HUES64 (cell line): Measurements from ENCODE around the gene DSCAML1.

Experiments used
- H3K27ac ChIP-seq: 2 replicates; pipeline ENCODE4 v1.7.0; 2013; ENCODE audit warnings: low read depth, low read length, inconsistent platforms
- H3K27me3 ChIP-seq: 2 replicates; pipeline ENCODE4 v1.6.1; 2013; ENCODE audit warnings: mild to moderate bottlenecking, low read length; ENCODE audit not compliant: insufficient read depth
- H3K36me3 ChIP-seq: 2 replicates; pipeline ENCODE4 v1.6.1; 2013; ENCODE audit warnings: mild to moderate bottlenecking, low read length; ENCODE audit not compliant: insufficient read depth
- H3K4me1 ChIP-seq: 2 replicates; pipeline ENCODE4 v1.6.1; 2013; ENCODE audit warnings: mild to moderate bottlenecking, low read length, moderate library complexity; ENCODE audit not compliant: insufficient read depth
- H3K4me3 ChIP-seq: 2 replicates; pipeline ENCODE4 v1.5.1; 2013; ENCODE audit warnings: mild to moderate bottlenecking, low read length, moderate library complexity
- H3K9ac ChIP-seq: 2 replicates; pipeline ENCODE4 v1.6.1; 2013; ENCODE audit warnings: mild to moderate bottlenecking, low read depth, low read length
- H3K9me3 ChIP-seq: 2 replicates; pipeline ENCODE4 v1.6.1; 2013; ENCODE audit warnings: low read depth, low read length; ENCODE audit not compliant: insufficient read depth
- WGBS: fragments of 150-250, 120-280 bp; methylation state at CpG from one replicate; pipeline ENCODE4 v1.1.7; 2013; ENCODE audit warnings: missing lambda C conversion rate; 5-methylcytosine and 5-hydroxymethylcytosine counted together

Gene DSCAML1

GRCh38 chr11:117415358-117415896 is 381.6 kb downstream of the DSCAML1 start:
- peaks cover 4% of the 10 kb centered on the region; the same call in 1 of the 2 replicates for H3K4me1 ChIP-seq
- H3K4me3 ChIP-seq, result no peak overlapping the region
- H3K36me3 ChIP-seq, result 0 out of 2 replicates have a peak, but pooled peaks cover under 1% of the 10 kb centered on the region
- 89% methylated on average over 4 of the region's 8 CpGs for WGBS
- no peaks in the 10 kb centered on the region for H3K27me3 ChIP-seq
- H3K27ac ChIP-seq, result no peak overlapping the region
- H3K9me3 ChIP-seq, result no peaks in the 10 kb centered on the region
- no peak overlapping the region for H3K9ac ChIP-seq

DNA sequence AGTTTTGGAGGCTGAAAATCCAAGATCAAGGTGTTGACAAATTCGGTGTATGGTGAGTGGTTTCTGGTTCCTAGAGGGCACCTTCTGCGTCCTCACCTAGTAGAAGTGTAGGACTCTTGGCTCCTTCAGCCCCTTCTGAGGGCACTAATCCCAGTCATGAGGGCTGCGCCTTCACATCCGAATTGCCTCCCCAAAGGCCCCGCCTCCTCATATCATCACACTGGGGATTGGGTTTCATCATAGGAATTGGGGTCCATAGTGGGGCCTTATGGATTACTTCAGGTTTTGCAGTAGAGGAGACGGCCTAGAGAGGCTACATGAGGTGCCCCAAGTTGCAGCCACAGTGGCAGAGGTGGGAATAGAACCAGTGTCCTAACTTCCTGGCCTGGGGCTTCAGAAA is 382.3 kb downstream of the DSCAML1 start:
- Histone ChIP-seq H3K27ac (no peak overlapping the region), H3K9me3 (no peaks in the 10 kb centered on the region), H3K9ac (no peak overlapping the region), H3K4me3 (no peak overlapping the region), H3K36me3 (0 out of 2 replicates have a peak, but pooled peaks cover 2% of the 10 kb centered on the region), H3K27me3 (no peaks in the 10 kb centered on the region), H3K4me1 (peaks cover 4% of the 10 kb centered on the region; the same call in 1 of the 2 replicates)
- 95% methylated on average over 4 of the region's 6 CpGs for WGBS

DNA sequence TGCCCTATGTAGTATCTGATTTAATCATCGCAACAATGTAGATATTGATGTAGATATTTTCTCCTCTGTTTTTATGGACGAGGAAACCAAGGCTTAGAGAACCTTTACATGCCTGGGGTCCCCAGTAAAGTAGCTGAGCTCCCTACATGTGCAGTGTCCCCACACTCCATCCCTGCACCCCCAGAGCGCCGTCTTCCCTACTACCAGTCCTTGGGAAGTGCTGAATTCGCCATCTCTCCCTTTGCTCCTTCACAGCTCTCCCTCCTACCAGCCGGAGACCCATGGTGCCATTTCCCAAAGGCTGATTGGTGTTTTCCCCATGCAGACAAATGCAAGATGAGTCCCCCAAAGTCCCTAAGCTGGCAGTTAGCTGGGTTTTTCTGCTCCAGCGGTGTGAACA is 383.4 kb downstream of the DSCAML1 start:
- Histone ChIP-seq H3K9me3 (no peaks in the 10 kb centered on the region), H3K4me1 (peaks cover 4% of the 10 kb centered on the region; the same call in 1 of the 2 replicates), H3K4me3 (no peak overlapping the region), H3K27me3 (no peaks in the 10 kb centered on the region), H3K9ac (no peak overlapping the region), H3K36me3 (0 out of 2 replicates have a peak, but pooled peaks cover 10% of the 10 kb centered on the region), H3K27ac (no peak overlapping the region)
- WGBS, result 93% methylated on average over 6 of the region's 7 CpGs

DNA sequence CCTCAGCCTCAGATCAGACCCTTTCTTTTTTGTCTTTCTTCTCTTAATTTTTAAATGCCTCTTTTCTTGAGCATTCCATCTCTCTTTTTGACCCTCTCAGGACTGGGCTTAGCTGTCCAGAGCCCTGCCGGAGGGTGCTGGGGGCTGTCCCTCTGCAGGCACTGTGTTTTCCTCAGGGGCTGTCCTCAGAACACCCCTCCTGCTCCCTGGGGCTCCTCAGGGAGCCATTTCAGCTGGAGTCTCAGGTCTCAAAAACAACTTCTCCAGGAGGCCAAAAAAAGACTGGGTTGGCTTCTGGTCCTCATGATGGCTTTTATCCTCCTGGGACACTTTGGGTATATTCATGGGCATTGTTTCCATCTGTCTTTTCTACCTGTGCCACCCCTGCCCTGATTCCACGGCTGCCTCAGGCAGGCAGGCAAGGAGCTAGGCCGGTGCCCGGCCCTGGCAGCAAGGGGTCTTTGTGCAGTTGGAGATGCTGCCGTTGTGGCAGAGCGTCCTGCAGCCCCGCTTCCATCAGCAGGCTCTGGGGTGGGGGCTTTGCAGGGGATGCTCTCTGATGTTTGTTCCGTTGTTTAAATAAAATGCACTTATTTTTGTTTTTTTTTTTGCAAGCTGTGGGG is 384.3 kb downstream of the DSCAML1 start:
- H3K9me3 ChIP-seq, result no peaks in the 10 kb centered on the region
- H3K27me3 ChIP-seq, result no peaks in the 10 kb centered on the region
- H3K36me3 ChIP-seq, result peaks cover 18% of the 10 kb centered on the region; the same call in 1 of the 2 replicates
- no peak overlapping the region for H3K9ac ChIP-seq
- no peak overlapping the region for H3K4me3 ChIP-seq
- H3K27ac ChIP-seq, result no peak overlapping the region
- 96% methylated on average over 7 of the region's 8 CpGs for whole genome bisulfite sequencing
- H3K4me1 ChIP-seq, result peaks cover 4% of the 10 kb centered on the region; the same call in 1 of the 2 replicates

DNA sequence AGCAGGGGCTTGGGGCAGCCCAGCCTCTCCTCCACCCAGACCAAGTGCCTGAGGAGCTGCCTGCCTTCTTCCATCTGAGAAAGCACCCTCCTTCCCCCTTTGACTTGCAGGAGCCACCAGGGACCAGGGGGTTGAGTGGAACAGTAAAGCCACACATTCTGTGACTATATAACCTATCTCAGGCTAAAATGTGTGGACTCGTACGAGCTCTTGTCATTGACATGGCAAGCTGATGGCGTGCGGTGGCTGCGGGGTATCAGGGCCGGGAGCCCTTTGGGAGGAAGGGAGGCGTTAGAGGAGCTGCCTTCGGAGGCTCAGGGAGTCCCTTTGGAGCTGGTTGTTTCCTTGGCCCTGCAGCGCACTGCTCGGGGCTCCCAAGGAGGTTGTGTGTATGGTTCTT is 384.8 kb downstream of the DSCAML1 start:
- H3K27ac ChIP-seq, result no peak overlapping the region
- WGBS, result 83% methylated on average over 10 of the region's 10 CpGs
- peaks cover 21% of the 10 kb centered on the region; the same call in 1 of the 2 replicates for H3K36me3 ChIP-seq
- no peaks in the 10 kb centered on the region for H3K27me3 ChIP-seq
- H3K9ac ChIP-seq, result no peak overlapping the region
- H3K4me3 ChIP-seq, result no peak overlapping the region
- peaks cover 4% of the 10 kb centered on the region; the same call in 1 of the 2 replicates for H3K4me1 ChIP-seq
- H3K9me3 ChIP-seq, result no peaks in the 10 kb centered on the region

- no peak overlapping the region for H3K9ac ChIP-seq
- no peak overlapping the region for H3K4me3 ChIP-seq
- 81% methylated on average over 9 of the region's 10 CpGs for WGBS
- H3K36me3 ChIP-seq, result peaks cover 21% of the 10 kb centered on the region; the same call in 1 of the 2 replicates
- no peak overlapping the region for H3K27ac ChIP-seq
- no peaks in the 10 kb centered on the region for H3K27me3 ChIP-seq
- H3K9me3 ChIP-seq, result no peaks in the 10 kb centered on the region
- peaks cover 4% of the 10 kb centered on the region; the same call in 1 of the 2 replicates for H3K4me1 ChIP-seq
These were observed 385.3 kb downstream of the DSCAML1 start for GRCh38 chr11:117411736-117412135.

GRCh38 chr11:117410861-117411710 is 385.9 kb downstream of the DSCAML1 start:
- Histone ChIP-seq H3K4me3 (no peak overlapping the region), H3K27ac (no peak overlapping the region), H3K36me3 (peaks cover 26% of the 10 kb centered on the region), H3K27me3 (no peaks in the 10 kb centered on the region), H3K9me3 (peaks cover 5% of the 10 kb centered on the region; the same call in 1 of the 2 replicates), H3K9ac (no peak overlapping the region), H3K4me1 (peaks cover 4% of the 10 kb centered on the region; the same call in 1 of the 2 replicates)
- 69% methylated on average over 14 of the region's 14 CpGs for WGBS

DNA sequence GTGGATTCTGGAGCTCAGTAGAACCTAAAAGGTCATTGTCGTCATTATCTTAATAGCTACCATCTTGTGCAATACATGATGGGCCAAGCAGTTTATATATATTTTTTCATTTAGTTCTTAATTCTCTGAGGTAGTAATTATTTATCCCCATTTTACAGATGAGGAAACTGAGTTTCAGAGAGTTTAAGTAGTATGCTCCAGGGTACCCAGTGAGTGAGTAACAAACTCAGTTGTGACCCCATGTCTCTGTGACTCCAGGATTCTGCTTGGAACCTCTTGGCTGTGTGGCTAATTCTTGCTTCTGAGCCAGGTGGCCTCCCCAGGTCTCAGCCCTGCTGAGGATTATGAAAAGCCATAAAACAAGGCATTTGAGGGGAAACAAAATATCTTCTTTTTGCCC is 386.8 kb downstream of the DSCAML1 start:
- Histone ChIP-seq H3K4me3 (no peak overlapping the region), H3K9ac (no peak overlapping the region), H3K36me3 (peaks cover 31% of the 10 kb centered on the region), H3K9me3 (peaks cover 9% of the 10 kb centered on the region), H3K27ac (no peak overlapping the region), H3K27me3 (no peaks in the 10 kb centered on the region), H3K4me1 (peaks cover 4% of the 10 kb centered on the region; the same call in 1 of the 2 replicates)
- no CpG with 5 or more reads among the region's 1 CpG for WGBS

DNA sequence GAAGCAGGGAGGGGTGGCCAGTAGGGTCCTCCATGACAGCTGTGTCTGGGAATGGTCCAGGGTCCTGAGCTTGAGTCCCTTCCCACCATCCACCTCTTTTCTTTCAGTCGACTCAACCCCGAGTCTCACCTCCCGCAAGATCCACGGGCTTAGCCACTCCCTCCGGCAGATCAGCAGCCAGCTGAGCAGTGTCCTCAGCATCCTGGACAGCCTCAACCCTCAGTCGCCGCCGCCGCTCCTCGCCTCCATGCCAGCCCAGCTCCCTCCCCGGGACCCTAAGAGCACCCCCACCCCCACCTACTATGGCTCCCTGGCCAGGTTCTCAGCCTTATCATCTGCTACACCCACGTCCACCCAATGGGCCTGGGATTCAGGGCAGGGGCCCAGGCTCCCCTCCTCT is 387.5 kb downstream of the DSCAML1 start:
- H3K9ac ChIP-seq, result no peak overlapping the region
- H3K4me1 ChIP-seq, result peaks cover 4% of the 10 kb centered on the region; the same call in 1 of the 2 replicates
- 94% methylated on average over 12 of the region's 12 CpGs for WGBS
- no peaks in the 10 kb centered on the region for H3K27me3 ChIP-seq
- no peak overlapping the region for H3K27ac ChIP-seq
- H3K36me3 ChIP-seq, result peaks cover 38% of the 10 kb centered on the region
- no peak overlapping the region for H3K4me3 ChIP-seq
- peaks cover 10% of the 10 kb centered on the region for H3K9me3 ChIP-seq

DNA sequence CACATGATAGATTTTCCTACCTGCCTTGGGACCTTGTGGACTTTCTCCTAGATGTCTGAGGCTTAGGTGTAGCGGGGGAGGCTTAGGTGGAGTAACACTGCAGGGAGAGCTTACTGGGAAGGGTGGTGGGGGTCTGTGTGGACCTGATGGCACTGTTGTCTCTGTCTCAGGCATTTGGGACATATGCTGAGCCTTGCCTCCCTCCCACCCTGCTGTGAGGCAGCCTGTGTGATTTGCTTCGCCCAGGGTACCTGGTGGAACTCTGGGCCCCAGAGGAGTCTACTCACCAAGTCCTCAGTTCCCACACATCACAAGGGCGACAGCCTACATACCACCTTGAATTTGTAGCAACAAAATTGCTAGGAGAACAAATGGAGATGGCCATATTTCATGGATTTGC is 388.7 kb downstream of the DSCAML1 start:
- Histone ChIP-seq H3K36me3 (peaks cover 40% of the 10 kb centered on the region), H3K27me3 (no peaks in the 10 kb centered on the region), H3K4me3 (no peak overlapping the region), H3K9me3 (peaks cover 10% of the 10 kb centered on the region), H3K4me1 (peaks cover 4% of the 10 kb centered on the region; the same call in 1 of the 2 replicates), H3K9ac (no peak overlapping the region), H3K27ac (no peak overlapping the region)
- 98% methylated on average over 3 of the region's 3 CpGs for WGBS

GRCh38 chr11:117407016-117407415 is 390.0 kb downstream of the DSCAML1 start:
- Histone ChIP-seq H3K4me3 (no peak overlapping the region), H3K4me1 (peaks cover 4% of the 10 kb centered on the region; the same call in 1 of the 2 replicates), H3K27ac (no peak overlapping the region), H3K9me3 (peaks cover 10% of the 10 kb centered on the region), H3K36me3 (peaks cover 40% of the 10 kb centered on the region), H3K27me3 (no peaks in the 10 kb centered on the region), H3K9ac (no peak overlapping the region)
- WGBS, result 93% methylated on average over 6 of the region's 6 CpGs
